Keratinocyte (primary cell): ENCODE measurements around the gene INHBE.

Experiments
- EZH2 ChIP-seq: IDR thresholded peaks from one replicate; pipeline ENCODE4 v1.6.1; 2012; ENCODE audit warnings: inconsistent platforms, mild to moderate bottlenecking, low read length, moderate library complexity
- TF ChIP-seq, protein P1 (sequence below), 3 experiments: IDR thresholded peaks in 1 of 3; conservative IDR thresholded peaks in 1 of 3; optimal IDR thresholded peaks in 1 of 3; 2 replicates in 2 of 3; 3 replicates in 1 of 3; pipeline versions ENCODE3 to v1.5.1; 2011; ENCODE audit warnings: low read length in 3 of 3, mild to moderate bottlenecking in 3 of 3, moderate library complexity in 2 of 3, control low read depth in 1 of 3, inconsistent platforms in 1 of 3; ENCODE audit not compliant: insufficient read depth in 2 of 3; ENCODE audit errors: extremely low read depth in 1 of 3

DNA sequence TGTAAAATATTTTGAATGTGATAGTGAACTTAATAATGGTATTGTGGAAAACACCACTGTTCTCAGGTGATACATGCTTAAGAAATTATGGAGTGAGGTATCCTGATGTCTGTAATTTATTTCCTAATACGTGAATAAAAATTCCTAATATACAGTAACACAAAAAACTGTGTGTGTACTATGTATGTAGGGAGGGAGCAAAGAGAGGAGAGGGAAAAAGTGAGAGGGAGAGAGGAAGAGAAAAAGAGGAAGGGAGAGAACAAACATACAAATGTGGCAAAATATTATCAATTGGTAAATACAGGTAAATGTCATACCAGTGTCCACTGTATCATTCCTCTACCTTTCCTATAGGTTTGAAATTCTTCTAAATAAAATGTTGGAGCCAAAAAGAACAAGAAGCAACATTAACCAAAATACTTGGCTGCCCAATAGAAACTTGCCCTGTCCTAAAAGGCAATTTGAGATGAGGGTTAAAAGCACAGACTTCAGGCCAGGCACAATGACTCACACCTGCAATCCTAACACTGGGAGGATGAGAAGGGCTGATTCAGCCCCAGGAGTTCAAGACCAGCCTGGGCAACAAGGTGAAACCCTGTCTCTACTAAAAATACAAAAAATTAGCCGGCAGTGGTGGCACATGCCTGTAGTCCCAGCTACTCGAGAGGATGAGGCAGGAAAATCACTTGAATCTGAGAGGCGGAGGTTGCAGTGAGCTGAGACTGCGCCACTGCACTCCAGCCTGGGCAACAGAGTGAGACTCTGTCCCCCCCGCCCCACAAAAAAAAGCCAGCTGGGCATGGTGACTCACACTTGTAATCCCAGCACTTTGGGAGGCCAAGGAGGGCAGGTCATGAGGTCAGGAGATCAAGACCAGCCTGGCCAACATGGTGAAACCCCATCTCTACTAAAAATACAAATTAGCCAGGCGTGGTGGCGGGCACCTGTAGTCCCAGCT, 38.8 kb upstream of the INHBE start:
- TF ChIP-seq, protein P1, sequence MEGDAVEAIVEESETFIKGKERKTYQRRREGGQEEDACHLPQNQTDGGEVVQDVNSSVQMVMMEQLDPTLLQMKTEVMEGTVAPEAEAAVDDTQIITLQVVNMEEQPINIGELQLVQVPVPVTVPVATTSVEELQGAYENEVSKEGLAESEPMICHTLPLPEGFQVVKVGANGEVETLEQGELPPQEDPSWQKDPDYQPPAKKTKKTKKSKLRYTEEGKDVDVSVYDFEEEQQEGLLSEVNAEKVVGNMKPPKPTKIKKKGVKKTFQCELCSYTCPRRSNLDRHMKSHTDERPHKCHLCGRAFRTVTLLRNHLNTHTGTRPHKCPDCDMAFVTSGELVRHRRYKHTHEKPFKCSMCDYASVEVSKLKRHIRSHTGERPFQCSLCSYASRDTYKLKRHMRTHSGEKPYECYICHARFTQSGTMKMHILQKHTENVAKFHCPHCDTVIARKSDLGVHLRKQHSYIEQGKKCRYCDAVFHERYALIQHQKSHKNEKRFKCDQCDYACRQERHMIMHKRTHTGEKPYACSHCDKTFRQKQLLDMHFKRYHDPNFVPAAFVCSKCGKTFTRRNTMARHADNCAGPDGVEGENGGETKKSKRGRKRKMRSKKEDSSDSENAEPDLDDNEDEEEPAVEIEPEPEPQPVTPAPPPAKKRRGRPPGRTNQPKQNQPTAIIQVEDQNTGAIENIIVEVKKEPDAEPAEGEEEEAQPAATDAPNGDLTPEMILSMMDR (optimal IDR thresholded peaks at IDR 0.05 in 1 of 3, IDR thresholded peaks at IDR 0.05 in 1 of 3, conservative IDR thresholded peaks at IDR 0.05 in 1 of 3; ENCODE audit: extremely low read depth in 1 of 3, insufficient read depth in 2 of 3, low read length in 3 of 3): no peak
- TF ChIP-seq EZH2: no peak
